GM23338 (cell line): ENCODE results near the gene ARFGAP2. TPM values are rescaled to one million over a fixed set of nuclear protein-coding genes. Genes with fewer than 3 reads are reported as not detected.

Experiments used
- ATAC-seq: fragments of 200-7000 bp; cut with Tn5 transposase; 3 replicates; pipeline ENCODE4 v1.9.1; 2020
- DNase-seq: peaks from one replicate; pipeline ENCODE4 v3.0.0-alpha.2; 2015; ENCODE audit warnings: low spot score
- H2AFZ ChIP-seq: fragments of 200-600 bp; sonication (generic); 2 replicates; pipeline ENCODE4 v1.8.0; 2016; ENCODE audit warnings: antibody characterized with exemption, mild to moderate bottlenecking, moderate library complexity
- H3F3A ChIP-seq: fragments of 200-600 bp; sonication (generic); replicated peaks from 2 replicates; pipeline ENCODE4 v1.8.0; 2017; ENCODE audit warnings: antibody characterized with exemption, mixed run types, low read depth
- H3K27ac ChIP-seq: fragments of 200-600 bp; sonication (generic); 2 replicates; pipeline ENCODE4 v1.6.1; 2016; ENCODE audit warnings: low read depth
- H3K27me3 ChIP-seq: fragments of 200-600 bp; sonication (generic); 2 replicates; pipeline ENCODE4 v1.8.0; 2016; ENCODE audit warnings: mild to moderate bottlenecking, mixed run types, moderate library complexity; ENCODE audit not compliant: insufficient read depth
- H3K36me3 ChIP-seq: fragments of 200-600 bp; sonication (generic); 2 replicates; pipeline ENCODE4 v1.8.0; 2016; ENCODE audit warnings: mild to moderate bottlenecking; ENCODE audit not compliant: insufficient read depth
- H3K4me1 ChIP-seq: fragments of 200-600 bp; sonication (generic); 2 replicates; pipeline ENCODE4 v1.8.0; 2016; ENCODE audit warnings: mild to moderate bottlenecking, moderate library complexity; ENCODE audit not compliant: insufficient read depth
- H3K4me2 ChIP-seq: fragments of 200-600 bp; sonication (generic); 2 replicates; pipeline ENCODE4 v1.7.1; 2017; ENCODE audit warnings: mixed run types
- H3K4me3 ChIP-seq: fragments of 200-600 bp; sonication (generic); 2 replicates; pipeline ENCODE4 v1.6.1; 2016; ENCODE audit warnings: mixed run types
- H3K79me2 ChIP-seq: fragments of 200-600 bp; sonication (generic); replicated peaks from 2 replicates; pipeline ENCODE4 v1.8.0; 2017; ENCODE audit warnings: mild to moderate bottlenecking; ENCODE audit not compliant: insufficient read depth
- H3K9me2 ChIP-seq: fragments of 200-600 bp; sonication (generic); 2 replicates; pipeline ENCODE4 v1.8.0; 2017; ENCODE audit not compliant: insufficient read depth
- H4K20me1 ChIP-seq: fragments of 200-600 bp; sonication (generic); replicated peaks from 2 replicates; pipeline ENCODE4 v1.8.0; 2017; ENCODE audit warnings: mild to moderate bottlenecking; ENCODE audit not compliant: insufficient read depth
- H3K27ac Mint-ChIP-seq: 2 replicates; pipeline ENCODE4 v1.8.0; 2020; ENCODE audit warnings: inconsistent platforms, mild to moderate bottlenecking, moderate library complexity, mixed read lengths
- H3K27me3 Mint-ChIP-seq: 3 replicates; pipeline ENCODE4 v1.8.0; 2022; ENCODE audit warnings: low read depth, mild to moderate bottlenecking, moderate library complexity, mixed read lengths, inconsistent platforms; ENCODE audit not compliant: insufficient read depth, poor library complexity
- H3K36me3 Mint-ChIP-seq: 3 replicates; pipeline ENCODE4 v1.8.0; 2021; ENCODE audit warnings: low read depth, mild to moderate bottlenecking, inconsistent platforms, moderate library complexity, mixed read lengths
- H3K4me1 Mint-ChIP-seq: 3 replicates; pipeline ENCODE4 v1.8.0; 2020; ENCODE audit warnings: mild to moderate bottlenecking, inconsistent platforms, mixed read lengths
- H3K4me3 Mint-ChIP-seq: 3 replicates; pipeline ENCODE4 v1.8.0; 2021; ENCODE audit warnings: moderate library complexity, mild to moderate bottlenecking, inconsistent platforms, mixed read lengths
- H3K9me3 Mint-ChIP-seq: 3 replicates; pipeline ENCODE4 v1.8.0; 2020; ENCODE audit warnings: moderate library complexity, mild to moderate bottlenecking, inconsistent platforms, mixed read lengths
- EZH2 ChIP-seq: fragments of 200-600 bp; sonication (generic); IDR thresholded peaks from one replicate; pipeline ENCODE4 v1.8.0; 2017; ENCODE audit warnings: antibody characterized with exemption, mild to moderate bottlenecking, low read depth; ENCODE audit not compliant: unreplicated experiment
- EZH2phosphoT487 ChIP-seq: fragments of 200-600 bp; sonication (generic); IDR thresholded peaks from one replicate; pipeline ENCODE4 v1.8.1; 2018; ENCODE audit warnings: antibody characterized with exemption; ENCODE audit not compliant: unreplicated experiment
- JUNB ChIP-seq: IDR thresholded peaks from one replicate; pipeline ENCODE4 v1.6.1; 2016; ENCODE audit warnings: antibody characterized with exemption; ENCODE audit not compliant: unreplicated experiment
- STAT1 ChIP-seq: IDR thresholded peaks from one replicate; pipeline ENCODE4 v1.6.1; 2016; ENCODE audit warnings: antibody characterized with exemption; ENCODE audit not compliant: unreplicated experiment
- ZNF114 ChIP-seq: fragments of 250-450 bp; sonication (Bioruptor Pico); IDR thresholded peaks from 2 replicates; pipeline ENCODE4 v1.5.0; 2020; ENCODE audit warnings: mild to moderate bottlenecking, moderate library complexity
- ZNF331 ChIP-seq: fragments of 250-450 bp; sonication (Bioruptor Pico); IDR thresholded peaks from 2 replicates; pipeline ENCODE4 v1.5.0; 2020; ENCODE audit warnings: low read depth, mild to moderate bottlenecking, moderate library complexity
- polyA plus RNA-seq: library from polyadenylated mRNA; unstranded; fragments of >200 nt; fragmentation: Nextera tagmentation; extraction: Ambion mirVana; gene quantifications from 2 replicates; pipeline ENCODE4 v1.2.1, GENCODE V29; 2016
- total RNA-seq: library from RNA; depleted of rRNA; stranded (reverse); fragments of >200 nt; shearing (Covaris generic); gene quantifications from 2 replicates; pipeline ENCODE4 v1.2.3, GENCODE V29; 2014
- TF ChIP-seq, protein P1 (sequence below): fragments of 250-450 bp; sonication (Bioruptor Pico); IDR thresholded peaks from 2 replicates; pipeline ENCODE4 v1.5.0; 2020; ENCODE audit warnings: mild to moderate bottlenecking, moderate library complexity
- TF ChIP-seq, protein P2 (sequence below), 2 experiments: fragments of 200-600 bp in 1 of 2; sonication (generic) in 1 of 2; conservative IDR thresholded peaks; 2 replicates each; pipeline versions ENCODE4 v1.5.1 to v1.6.1; 2016 to 2017; ENCODE audit warnings: antibody characterized with exemption in 2 of 2, low read depth in 2 of 2, mild to moderate bottlenecking in 2 of 2, moderate library complexity in 1 of 2
- TF ChIP-seq, protein P3 (sequence below): IDR thresholded peaks from 2 replicates; pipeline ENCODE4 v1.6.1; 2016; ENCODE audit warnings: antibody characterized with exemption
- TF ChIP-seq, protein P4 (sequence below): IDR thresholded peaks from one replicate; pipeline ENCODE4 v1.6.1; 2018; ENCODE audit warnings: antibody characterized with exemption; ENCODE audit not compliant: unreplicated experiment

The ARFGAP2 gene
- total and polyA plus RNA-seq, 2 experiments from 2014 or later = 25.6 to 122 TPM

DNA sequence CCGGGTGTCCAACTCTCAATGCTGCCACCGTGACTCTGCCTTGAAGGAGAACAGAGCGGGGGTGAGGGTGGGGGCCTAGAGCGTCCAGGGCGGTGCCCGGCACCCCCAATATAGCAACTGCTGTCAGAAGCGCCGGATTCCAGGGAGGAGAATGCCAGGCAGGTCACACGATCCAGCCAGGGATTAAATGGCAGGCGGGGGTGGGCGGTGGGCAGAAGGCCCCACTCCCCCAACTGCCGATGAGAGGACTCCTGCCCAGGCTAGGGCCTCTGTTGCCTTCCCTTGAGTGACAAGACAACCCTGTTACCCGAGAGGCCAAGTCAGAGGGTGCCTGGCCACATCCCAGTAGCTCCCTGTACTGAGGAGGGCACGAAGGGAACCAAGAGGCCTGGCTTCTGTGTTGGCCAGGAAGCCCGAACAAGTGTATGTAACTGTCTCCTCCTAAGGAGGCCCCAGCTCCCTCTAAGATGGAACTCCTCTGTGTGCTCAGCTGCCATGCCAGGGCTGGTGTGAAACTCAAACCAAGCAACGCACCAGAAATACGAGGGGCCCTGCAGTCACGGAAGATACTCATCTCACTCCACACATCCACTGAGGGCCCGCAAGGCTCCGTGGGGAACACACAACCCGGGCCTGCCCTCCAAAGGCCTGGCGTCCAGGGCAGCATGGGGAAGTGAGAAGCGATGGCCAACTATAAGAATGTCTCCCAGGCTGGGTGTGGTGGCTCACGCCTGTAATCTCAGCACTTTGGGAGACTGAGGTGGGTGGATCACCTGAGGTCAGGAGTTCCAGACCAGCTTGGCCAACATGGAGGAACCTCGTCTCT, 6.6 kb upstream of the ARFGAP2 start (continued):
- TF ChIP-seq, protein P1, sequence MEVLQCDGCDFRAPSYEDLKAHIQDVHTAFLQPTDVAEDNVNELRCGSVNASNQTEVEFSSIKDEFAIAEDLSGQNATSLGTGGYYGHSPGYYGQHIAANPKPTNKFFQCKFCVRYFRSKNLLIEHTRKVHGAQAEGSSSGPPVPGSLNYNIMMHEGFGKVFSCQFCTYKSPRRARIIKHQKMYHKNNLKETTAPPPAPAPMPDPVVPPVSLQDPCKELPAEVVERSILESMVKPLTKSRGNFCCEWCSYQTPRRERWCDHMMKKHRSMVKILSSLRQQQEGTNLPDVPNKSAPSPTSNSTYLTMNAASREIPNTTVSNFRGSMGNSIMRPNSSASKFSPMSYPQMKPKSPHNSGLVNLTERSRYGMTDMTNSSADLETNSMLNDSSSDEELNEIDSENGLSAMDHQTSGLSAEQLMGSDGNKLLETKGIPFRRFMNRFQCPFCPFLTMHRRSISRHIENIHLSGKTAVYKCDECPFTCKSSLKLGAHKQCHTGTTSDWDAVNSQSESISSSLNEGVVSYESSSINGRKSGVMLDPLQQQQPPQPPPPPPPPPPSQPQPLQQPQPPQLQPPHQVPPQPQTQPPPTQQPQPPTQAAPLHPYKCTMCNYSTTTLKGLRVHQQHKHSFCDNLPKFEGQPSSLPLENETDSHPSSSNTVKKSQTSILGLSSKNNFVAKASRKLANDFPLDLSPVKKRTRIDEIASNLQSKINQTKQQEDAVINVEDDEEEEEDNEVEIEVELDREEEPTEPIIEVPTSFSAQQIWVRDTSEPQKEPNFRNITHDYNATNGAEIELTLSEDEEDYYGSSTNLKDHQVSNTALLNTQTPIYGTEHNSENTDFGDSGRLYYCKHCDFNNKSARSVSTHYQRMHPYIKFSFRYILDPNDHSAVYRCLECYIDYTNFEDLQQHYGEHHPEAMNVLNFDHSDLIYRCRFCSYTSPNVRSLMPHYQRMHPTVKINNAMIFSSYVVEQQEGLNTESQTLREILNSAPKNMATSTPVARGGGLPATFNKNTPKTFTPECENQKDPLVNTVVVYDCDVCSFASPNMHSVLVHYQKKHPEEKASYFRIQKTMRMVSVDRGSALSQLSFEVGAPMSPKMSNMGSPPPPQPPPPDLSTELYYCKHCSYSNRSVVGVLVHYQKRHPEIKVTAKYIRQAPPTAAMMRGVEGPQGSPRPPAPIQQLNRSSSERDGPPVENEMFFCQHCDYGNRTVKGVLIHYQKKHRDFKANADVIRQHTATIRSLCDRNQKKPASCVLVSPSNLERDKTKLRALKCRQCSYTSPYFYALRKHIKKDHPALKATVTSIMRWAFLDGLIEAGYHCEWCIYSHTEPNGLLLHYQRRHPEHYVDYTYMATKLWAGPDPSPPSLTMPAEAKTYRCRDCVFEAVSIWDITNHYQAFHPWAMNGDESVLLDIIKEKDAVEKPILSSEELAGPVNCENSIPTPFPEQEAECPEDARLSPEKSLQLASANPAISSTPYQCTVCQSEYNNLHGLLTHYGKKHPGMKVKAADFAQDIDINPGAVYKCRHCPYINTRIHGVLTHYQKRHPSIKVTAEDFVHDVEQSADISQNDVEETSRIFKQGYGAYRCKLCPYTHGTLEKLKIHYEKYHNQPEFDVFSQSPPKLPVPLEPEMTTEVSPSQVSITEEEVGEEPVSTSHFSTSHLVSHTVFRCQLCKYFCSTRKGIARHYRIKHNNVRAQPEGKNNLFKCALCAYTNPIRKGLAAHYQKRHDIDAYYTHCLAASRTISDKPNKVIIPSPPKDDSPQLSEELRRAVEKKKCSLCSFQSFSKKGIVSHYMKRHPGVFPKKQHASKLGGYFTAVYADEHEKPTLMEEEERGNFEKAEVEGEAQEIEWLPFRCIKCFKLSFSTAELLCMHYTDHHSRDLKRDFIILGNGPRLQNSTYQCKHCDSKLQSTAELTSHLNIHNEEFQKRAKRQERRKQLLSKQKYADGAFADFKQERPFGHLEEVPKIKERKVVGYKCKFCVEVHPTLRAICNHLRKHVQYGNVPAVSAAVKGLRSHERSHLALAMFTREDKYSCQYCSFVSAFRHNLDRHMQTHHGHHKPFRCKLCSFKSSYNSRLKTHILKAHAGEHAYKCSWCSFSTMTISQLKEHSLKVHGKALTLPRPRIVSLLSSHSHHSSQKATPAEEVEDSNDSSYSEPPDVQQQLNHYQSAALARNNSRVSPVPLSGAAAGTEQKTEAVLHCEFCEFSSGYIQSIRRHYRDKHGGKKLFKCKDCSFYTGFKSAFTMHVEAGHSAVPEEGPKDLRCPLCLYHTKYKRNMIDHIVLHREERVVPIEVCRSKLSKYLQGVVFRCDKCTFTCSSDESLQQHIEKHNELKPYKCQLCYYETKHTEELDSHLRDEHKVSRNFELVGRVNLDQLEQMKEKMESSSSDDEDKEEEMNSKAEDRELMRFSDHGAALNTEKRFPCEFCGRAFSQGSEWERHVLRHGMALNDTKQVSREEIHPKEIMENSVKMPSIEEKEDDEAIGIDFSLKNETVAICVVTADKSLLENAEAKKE (CRISPR knock-in tag) = no peak
- TF ChIP-seq EZH2 = no peak

DNA sequence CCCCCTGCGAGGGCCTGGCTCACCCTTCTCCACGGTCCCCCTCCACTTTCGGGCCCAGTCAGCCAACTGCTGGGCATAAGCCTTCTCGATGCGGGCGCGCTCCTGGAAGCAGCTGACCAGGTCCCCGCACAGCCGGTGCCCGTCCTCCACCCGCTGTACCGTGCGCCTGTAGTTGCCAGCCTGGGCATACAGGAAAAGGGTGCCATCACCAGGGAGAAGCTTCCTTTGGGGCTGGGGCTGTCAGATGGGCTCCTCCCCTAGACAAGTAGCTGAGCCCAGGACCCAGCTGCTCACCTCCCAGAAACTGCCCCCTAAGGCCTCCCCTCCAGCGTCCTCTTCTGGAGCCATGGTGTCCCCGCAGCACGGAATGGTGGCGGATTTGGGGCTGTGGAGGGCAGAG, 5.7 kb upstream of the ARFGAP2 start:
- H3K27me3 ChIP-seq = no peaks in the 10 kb centered on the region
- H3K4me1 Mint-ChIP-seq = peaks cover 18% of the 10 kb centered on the region
- peaks cover 8% of the 10 kb centered on the region for H3K4me1 ChIP-seq
- H3K27ac Mint-ChIP-seq = no peak overlapping the region
- peaks cover 24% of the 10 kb centered on the region for H3K79me2 ChIP-seq
- peaks cover 25% of the 10 kb centered on the region for H3F3A ChIP-seq
- no peaks in the 10 kb centered on the region; the same call in 1 of the 2 replicates for H4K20me1 ChIP-seq
- peaks cover 9% of the 10 kb centered on the region; the same call in 1 of the 3 replicates for H3K36me3 Mint-ChIP-seq
- ATAC-seq (no peak), DNase-seq (no peak)
- no peaks in the 10 kb centered on the region for H3K9me3 Mint-ChIP-seq
- no peak overlapping the region for H3K4me3 Mint-ChIP-seq
- H3K4me3 ChIP-seq = no peak overlapping the region
- H3K27me3 Mint-ChIP-seq = peaks cover 16% of the 10 kb centered on the region
- no peaks in the 10 kb centered on the region for H3K9me2 ChIP-seq
- no peaks in the 10 kb centered on the region for H3K36me3 ChIP-seq
- no peak overlapping the region for H3K27ac ChIP-seq
- no peak overlapping the region for H2AFZ ChIP-seq
- TF ChIP-seq ZNF331 = no peak
- TF ChIP-seq, protein P2, sequence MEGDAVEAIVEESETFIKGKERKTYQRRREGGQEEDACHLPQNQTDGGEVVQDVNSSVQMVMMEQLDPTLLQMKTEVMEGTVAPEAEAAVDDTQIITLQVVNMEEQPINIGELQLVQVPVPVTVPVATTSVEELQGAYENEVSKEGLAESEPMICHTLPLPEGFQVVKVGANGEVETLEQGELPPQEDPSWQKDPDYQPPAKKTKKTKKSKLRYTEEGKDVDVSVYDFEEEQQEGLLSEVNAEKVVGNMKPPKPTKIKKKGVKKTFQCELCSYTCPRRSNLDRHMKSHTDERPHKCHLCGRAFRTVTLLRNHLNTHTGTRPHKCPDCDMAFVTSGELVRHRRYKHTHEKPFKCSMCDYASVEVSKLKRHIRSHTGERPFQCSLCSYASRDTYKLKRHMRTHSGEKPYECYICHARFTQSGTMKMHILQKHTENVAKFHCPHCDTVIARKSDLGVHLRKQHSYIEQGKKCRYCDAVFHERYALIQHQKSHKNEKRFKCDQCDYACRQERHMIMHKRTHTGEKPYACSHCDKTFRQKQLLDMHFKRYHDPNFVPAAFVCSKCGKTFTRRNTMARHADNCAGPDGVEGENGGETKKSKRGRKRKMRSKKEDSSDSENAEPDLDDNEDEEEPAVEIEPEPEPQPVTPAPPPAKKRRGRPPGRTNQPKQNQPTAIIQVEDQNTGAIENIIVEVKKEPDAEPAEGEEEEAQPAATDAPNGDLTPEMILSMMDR (conservative IDR thresholded peaks at IDR 0.05; ENCODE audit: low read depth in 2 of 2) = no peak
- no peak for TF ChIP-seq STAT1
- TF ChIP-seq EZH2 = no peak
- TF ChIP-seq ZNF114 (CRISPR knock-in tag) = no peak
- TF ChIP-seq, protein P3, sequence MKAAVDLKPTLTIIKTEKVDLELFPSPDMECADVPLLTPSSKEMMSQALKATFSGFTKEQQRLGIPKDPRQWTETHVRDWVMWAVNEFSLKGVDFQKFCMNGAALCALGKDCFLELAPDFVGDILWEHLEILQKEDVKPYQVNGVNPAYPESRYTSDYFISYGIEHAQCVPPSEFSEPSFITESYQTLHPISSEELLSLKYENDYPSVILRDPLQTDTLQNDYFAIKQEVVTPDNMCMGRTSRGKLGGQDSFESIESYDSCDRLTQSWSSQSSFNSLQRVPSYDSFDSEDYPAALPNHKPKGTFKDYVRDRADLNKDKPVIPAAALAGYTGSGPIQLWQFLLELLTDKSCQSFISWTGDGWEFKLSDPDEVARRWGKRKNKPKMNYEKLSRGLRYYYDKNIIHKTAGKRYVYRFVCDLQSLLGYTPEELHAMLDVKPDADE = no peak
- TF ChIP-seq, protein P4, sequence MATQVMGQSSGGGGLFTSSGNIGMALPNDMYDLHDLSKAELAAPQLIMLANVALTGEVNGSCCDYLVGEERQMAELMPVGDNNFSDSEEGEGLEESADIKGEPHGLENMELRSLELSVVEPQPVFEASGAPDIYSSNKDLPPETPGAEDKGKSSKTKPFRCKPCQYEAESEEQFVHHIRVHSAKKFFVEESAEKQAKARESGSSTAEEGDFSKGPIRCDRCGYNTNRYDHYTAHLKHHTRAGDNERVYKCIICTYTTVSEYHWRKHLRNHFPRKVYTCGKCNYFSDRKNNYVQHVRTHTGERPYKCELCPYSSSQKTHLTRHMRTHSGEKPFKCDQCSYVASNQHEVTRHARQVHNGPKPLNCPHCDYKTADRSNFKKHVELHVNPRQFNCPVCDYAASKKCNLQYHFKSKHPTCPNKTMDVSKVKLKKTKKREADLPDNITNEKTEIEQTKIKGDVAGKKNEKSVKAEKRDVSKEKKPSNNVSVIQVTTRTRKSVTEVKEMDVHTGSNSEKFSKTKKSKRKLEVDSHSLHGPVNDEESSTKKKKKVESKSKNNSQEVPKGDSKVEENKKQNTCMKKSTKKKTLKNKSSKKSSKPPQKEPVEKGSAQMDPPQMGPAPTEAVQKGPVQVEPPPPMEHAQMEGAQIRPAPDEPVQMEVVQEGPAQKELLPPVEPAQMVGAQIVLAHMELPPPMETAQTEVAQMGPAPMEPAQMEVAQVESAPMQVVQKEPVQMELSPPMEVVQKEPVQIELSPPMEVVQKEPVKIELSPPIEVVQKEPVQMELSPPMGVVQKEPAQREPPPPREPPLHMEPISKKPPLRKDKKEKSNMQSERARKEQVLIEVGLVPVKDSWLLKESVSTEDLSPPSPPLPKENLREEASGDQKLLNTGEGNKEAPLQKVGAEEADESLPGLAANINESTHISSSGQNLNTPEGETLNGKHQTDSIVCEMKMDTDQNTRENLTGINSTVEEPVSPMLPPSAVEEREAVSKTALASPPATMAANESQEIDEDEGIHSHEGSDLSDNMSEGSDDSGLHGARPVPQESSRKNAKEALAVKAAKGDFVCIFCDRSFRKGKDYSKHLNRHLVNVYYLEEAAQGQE = no peak
- TF ChIP-seq JUNB = no peak
- TF ChIP-seq EZH2phosphoT487 = no peak
- no peak overlapping the region for H3K4me2 ChIP-seq
